ES-I3 (cell line): ENCODE data around the gene COL23A1.
"Not testable (repeated sequence)": the region's sequence is repeated elsewhere in the genome, so short reads cannot be mapped to it uniquely, and the experiment has no call there.

Experiments
- H3K36me3 ChIP-seq: 2 replicates; pipeline ENCODE4 v1.6.1; 2013; ENCODE audit warnings: mild to moderate bottlenecking, low read length, control low read depth, moderate library complexity; ENCODE audit not compliant: insufficient read depth
- H3K4me1 ChIP-seq: 2 replicates; pipeline ENCODE4 v1.6.1; 2013; ENCODE audit warnings: mild to moderate bottlenecking, control low read depth, low read length; ENCODE audit not compliant: insufficient read depth
- H3K9ac ChIP-seq: 2 replicates; pipeline ENCODE4 v1.6.1; 2013; ENCODE audit warnings: low read depth, mild to moderate bottlenecking, low read length, moderate library complexity
- H3K9me3 ChIP-seq: 2 replicates; pipeline ENCODE4 v1.6.1; 2013; ENCODE audit warnings: mild to moderate bottlenecking, low read length, moderate library complexity; ENCODE audit not compliant: control insufficient read depth, insufficient read depth

COL23A1 gene

DNA sequence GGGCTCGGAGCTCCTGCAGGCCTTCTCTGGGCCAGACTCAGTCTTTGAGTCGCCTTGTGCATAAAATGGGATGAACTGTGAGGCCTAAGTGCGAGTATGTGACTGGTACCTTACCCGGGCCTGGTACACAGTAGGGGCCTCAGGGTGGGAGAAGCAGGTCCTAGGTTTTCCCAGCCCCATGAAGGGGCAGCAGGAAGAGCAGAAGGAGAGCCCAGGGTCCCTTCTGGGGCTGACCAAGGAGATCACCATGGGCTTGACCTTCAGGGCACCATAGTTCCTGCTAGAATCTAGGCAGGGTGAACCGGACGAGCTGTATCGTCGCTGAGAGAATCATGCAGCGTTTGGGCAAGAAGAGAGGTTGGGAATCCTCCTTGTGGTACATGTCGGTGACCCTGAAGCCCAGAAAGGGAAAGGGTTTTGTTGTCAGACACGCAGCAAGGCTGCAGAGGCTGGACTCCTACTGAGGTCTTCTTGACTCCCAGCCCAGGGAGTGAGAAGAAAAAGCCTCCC lies 357.2 kb downstream of the COL23A1 start:
- no peaks in the 10 kb centered on the region for H3K9me3 ChIP-seq
- H3K4me1 ChIP-seq: peaks cover 6% of the 10 kb centered on the region; the same call in 1 of the 2 replicates
- peaks cover 6% of the 10 kb centered on the region; the same call in 1 of the 2 replicates for H3K36me3 ChIP-seq
- peak overlapping the region; percentile 57; the same call in 1 of the 2 replicates for H3K9ac ChIP-seq

DNA sequence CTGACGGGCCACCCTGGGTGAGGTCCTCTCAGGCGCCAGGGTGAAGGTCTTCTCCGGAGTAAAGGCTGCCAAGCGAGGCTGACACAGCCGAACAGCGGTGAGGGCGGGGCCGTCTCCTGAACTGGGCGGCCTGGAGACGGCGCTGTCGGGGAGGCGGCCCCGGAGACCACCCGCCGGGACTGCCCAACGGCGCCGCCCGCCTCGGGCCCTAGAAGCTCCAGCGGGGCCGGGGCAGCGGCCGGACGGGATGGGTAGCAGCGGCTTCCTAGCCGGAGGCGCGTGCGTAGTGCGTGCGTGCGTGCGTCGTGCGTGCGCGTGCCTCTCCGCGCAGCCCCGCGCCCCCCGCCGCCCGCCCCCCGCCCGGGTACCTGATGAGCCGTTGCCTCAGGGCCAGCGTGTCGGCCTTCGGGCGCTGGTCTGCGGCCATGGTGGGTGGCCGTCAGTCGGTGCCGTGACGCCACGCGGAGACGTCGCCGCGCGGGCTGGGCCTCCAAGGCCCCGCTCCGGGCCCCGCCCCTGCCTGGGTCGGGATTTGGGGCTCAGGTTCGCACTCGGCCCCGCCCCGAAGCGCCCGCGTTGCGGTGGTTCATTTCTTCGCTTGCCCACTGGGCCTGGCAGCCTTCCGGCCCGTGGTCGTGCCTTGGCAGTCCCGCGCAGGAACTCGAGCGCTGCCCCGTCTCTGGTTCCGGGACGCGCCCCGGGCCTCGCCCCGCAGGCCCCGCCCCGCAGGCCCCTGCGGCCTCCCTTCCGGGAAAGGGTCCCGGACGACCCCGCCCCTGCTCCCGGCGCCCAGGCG lies 357.9 kb downstream of the COL23A1 start, which contains the start of gene PHYKPL:
TSS of gene PHYKPL (minus strand) at position 679 of the 796 bp plus-strand sequence. CDS start at position 427, 252 bp downstream.
- no peaks in the 10 kb centered on the region for H3K9me3 ChIP-seq
- peaks cover 6% of the 10 kb centered on the region; the same call in 1 of the 2 replicates for H3K36me3 ChIP-seq
- peaks cover 6% of the 10 kb centered on the region; the same call in 1 of the 2 replicates for H3K4me1 ChIP-seq
- H3K9ac ChIP-seq: peak within 1 kb of the TSS; percentile 57

DNA sequence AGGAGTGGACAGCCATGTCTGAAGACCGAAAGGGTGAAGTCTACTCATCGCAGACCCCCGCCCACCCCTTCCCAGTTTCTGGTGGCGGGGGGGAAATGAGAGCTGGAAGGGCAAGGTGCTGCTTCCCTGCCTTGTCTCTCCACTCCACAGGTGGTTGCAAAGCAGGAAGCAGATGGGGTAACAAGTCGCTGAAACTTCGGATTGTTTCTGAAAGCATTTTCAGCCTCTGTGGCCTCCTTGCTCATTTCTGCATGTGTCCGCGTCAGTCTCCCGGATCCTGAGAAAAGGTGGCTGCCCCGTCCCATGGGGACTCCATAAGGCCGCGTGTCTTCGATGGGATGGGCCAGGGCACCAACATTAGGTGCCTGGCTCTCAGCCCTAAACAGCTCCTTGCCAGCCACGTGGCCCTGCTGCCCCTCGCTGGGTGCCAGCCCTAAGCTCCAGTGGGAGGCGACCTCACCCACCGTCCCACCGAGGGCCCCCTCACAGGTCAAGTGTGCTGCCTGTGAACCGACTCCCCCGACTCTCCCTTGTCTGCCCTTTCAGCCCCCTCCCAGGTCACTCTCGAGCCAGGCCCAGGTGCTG lies 358.6 kb downstream of the COL23A1 start:
- Histone ChIP-seq H3K9me3 (no peaks in the 10 kb centered on the region), H3K4me1 (peaks cover 6% of the 10 kb centered on the region; the same call in 1 of the 2 replicates), H3K9ac (peak overlapping the region; percentile 57), H3K36me3 (peaks cover 6% of the 10 kb centered on the region; the same call in 1 of the 2 replicates)

DNA sequence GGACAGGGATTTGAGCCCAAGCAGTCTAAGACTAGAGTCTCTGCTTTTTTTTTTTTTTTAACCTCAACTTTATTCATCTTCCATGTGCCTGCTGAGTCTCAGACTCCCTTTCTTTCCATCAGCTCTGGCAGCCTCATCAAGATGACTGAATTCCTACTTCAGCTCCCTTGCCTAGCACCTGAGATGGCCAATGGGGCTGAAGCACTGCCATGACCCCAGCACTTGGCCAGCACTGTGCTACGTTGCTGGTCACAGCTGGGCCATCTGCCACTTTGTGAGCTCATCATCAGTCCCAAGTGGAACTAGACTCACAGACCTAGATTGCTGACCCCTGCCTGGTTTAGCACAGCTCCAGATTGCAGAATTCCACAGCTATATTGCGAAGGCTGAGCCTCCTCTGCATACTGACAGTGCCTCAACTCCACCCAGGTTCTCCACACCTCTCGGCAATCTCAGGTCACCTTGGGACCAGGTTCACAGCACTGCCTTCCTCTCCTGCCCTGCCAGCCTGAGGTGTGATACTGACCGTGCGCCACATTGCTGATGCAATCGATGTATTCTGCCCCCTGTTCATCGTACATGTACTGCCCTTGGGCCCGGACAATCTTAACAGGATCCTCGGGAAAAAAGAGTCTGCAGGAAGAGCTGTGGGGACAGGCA lies 359.2 kb downstream of the COL23A1 start:
- Histone ChIP-seq H3K9me3 (no peaks in the 10 kb centered on the region), H3K4me1 (peaks cover 6% of the 10 kb centered on the region; the same call in 1 of the 2 replicates), H3K9ac (peak overlapping the region; percentile 57; the same call in 1 of the 2 replicates), H3K36me3 (peaks cover 6% of the 10 kb centered on the region; the same call in 1 of the 2 replicates)

GRCh38 chr5:178229861-178230260 lies 360.3 kb downstream of the COL23A1 start:
- Histone ChIP-seq H3K9ac (no peak overlapping the region), H3K9me3 (no peaks in the 10 kb centered on the region), H3K4me1 (peaks cover 6% of the 10 kb centered on the region; the same call in 1 of the 2 replicates), H3K36me3 (peaks cover 6% of the 10 kb centered on the region)

DNA sequence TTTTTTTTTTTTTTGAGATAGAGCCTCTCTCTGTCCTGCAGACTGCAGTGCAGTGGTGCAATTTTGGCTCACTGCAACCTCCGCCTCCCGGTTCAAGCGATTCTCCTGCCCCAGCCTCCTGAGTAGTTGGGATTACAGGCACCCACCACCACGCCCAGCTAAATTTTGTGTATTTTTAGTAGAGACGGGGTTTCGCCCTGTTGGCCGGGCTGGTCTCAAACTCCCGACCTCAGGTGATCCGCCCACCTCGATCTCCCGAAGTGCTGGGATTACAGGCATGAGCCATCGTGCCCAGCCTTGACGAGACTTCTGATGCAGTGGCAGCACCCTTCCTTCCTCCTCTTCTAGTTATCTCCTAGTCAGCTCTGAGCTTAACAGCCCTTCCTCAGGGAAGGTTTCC lies 361.1 kb downstream of the COL23A1 start:
- H3K9ac ChIP-seq, H3K9me3 ChIP-seq, H3K36me3 ChIP-seq: not testable (repeated sequence)
- H3K4me1 ChIP-seq: peaks cover 11% of the 10 kb centered on the region

DNA sequence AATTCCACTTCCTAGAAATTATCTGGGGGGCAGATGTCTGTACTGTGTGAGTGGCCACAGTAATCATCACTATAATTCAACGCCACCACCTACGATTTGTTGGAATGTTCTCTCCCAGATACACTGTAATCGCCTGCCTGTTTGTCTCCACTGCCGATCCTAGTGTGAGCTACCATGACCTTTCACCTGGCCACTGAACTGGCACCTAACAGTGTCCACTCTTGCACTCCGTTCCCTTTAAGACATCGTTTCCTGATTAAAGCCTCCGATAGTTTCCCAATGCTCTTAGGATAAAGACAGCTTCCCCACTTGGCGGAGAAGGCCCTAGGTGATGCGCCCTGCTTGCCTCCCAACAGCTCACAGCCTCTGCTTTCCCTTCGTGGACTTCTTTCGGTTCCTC lies 361.6 kb downstream of the COL23A1 start:
- peaks cover 14% of the 10 kb centered on the region for H3K4me1 ChIP-seq
- peaks cover 6% of the 10 kb centered on the region for H3K36me3 ChIP-seq
- H3K9me3 ChIP-seq: no peaks in the 10 kb centered on the region
- H3K9ac ChIP-seq: no peak overlapping the region

DNA sequence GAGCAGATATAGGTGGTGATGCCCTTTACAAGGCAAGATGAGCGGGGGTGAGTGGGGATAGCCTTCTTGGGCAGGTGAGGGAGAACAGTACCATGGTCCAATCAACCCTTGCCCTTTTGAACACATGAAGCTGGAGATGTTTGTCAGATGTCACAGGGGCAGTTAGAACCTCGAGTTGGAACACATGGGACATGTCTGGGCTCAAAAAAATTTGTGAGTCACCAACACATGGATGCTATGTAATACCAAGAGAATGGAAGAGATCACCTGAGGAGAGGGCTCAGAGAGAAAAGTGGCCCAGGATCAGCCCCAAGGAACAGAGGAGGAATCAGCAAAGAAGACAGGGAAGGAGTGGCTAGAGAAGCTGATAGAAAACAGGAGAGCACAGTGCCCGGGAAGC lies 362.3 kb downstream of the COL23A1 start:
- Histone ChIP-seq H3K9me3 (no peaks in the 10 kb centered on the region), H3K4me1 (peaks cover 20% of the 10 kb centered on the region), H3K36me3 (peaks cover 6% of the 10 kb centered on the region), H3K9ac (no peak overlapping the region)

GRCh38 chr5:178227138-178227659 lies 363.0 kb downstream of the COL23A1 start:
- H3K9me3 ChIP-seq: no peaks in the 10 kb centered on the region
- no peak overlapping the region for H3K9ac ChIP-seq
- H3K36me3 ChIP-seq: peaks cover 8% of the 10 kb centered on the region
- peaks cover 22% of the 10 kb centered on the region for H3K4me1 ChIP-seq

DNA sequence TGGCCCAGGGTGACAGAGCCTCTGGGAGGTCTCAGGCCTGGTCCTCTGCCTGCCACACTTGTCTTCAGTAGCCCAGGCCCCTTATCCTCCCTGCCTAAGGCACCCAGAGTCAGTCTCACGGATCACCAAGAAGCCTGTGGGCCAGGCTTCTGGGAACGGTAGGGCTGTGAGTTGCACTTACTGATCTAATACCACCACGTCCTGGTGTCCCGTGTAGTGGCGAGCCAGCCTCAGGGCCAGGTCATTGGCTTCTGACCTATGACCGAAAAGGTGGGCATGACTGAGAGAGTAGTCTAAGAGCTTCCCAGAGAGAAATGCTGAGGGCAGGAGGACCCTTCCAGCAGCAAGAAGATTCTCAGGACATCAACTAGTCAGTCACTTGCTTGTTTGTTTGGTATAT lies 365.0 kb downstream of the COL23A1 start:
- Histone ChIP-seq H3K4me1 (peaks cover 19% of the 10 kb centered on the region), H3K9ac (no peak overlapping the region), H3K36me3 (peaks cover 19% of the 10 kb centered on the region), H3K9me3 (no peaks in the 10 kb centered on the region)

DNA sequence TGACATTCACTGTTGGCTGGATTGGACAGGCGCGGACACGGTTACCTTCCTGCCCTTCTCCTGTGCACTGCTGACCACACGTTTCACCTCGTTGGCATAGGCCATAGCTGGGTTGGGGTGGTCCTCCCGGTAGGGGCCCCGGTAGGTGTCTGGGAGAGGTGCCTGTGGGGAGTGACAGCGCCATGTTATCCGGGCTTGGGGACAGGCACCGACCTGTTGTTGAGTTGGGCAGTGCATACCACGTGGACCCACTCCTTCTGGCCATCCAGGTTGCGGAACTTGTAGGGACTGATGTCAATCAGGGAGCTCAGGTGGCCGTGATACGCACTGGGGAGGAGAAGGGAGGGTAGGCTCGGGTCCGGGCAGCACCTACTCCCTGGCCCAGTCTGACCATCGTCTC lies 365.8 kb downstream of the COL23A1 start:
- Histone ChIP-seq H3K36me3 (peaks cover 14% of the 10 kb centered on the region), H3K4me1 (peaks cover 19% of the 10 kb centered on the region), H3K9ac (peak overlapping the region; percentile 32; the same call in 1 of the 2 replicates), H3K9me3 (no peaks in the 10 kb centered on the region)

- peaks cover 13% of the 10 kb centered on the region for H3K36me3 ChIP-seq
- peaks cover 19% of the 10 kb centered on the region for H3K4me1 ChIP-seq
- no peaks in the 10 kb centered on the region for H3K9me3 ChIP-seq
- H3K9ac ChIP-seq: peak overlapping the region; percentile 37; the same call in 1 of the 2 replicates
Measured at GRCh38 chr5:178223828-178224335, 366.3 kb downstream of the COL23A1 start.

DNA sequence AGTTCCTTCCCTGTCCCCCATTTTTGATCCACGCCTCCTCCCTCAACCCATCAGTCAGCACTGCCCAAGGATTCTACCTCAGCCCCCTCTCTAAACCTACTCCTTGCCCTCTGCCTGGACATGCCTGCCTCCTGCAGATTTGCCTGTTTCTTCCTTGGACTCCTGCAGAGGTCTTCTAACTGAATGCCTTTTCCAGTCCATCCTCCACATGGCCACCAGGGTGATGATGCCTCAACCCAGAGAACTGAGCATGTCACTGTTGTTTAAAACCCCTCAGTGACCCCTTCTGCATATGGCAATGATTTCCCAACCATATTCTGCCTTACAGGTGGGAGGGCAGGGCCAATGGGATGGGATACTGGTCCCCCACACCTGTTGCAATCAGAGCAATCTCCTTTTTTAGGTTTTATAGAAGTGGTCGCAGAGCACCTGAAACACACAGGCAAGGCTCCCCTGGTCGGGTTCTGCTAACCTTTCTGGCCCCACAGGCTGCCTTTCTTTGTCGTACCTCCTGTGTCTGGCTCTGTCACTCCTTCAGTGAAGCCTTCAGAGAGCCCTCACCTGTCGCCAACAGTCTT lies 366.9 kb downstream of the COL23A1 start:
- Histone ChIP-seq H3K36me3 (peaks cover 13% of the 10 kb centered on the region), H3K9me3 (no peaks in the 10 kb centered on the region), H3K4me1 (peaks cover 19% of the 10 kb centered on the region), H3K9ac (peak overlapping the region; percentile 37; the same call in 1 of the 2 replicates)
